Neuronal stem cell (in vitro differentiated cells): ENCODE results near the gene GDI1.

Experiments
- DNase-seq: peaks from one replicate; pipeline ENCODE4 v3.0.0-alpha.2; 2013; ENCODE audit warnings: low spot score
- H2AFZ ChIP-seq: one replicate; pipeline ENCODE4 v1.6.1; 2013; ENCODE audit warnings: mild to moderate bottlenecking, low read length, inconsistent platforms
- H2AK5ac ChIP-seq: 2 replicates; pipeline ENCODE4 v1.6.1; 2013; ENCODE audit warnings: low read depth, mild to moderate bottlenecking, inconsistent platforms, low read length, moderate library complexity, mixed read lengths
- H2BK120ac ChIP-seq: 2 replicates; pipeline ENCODE4 v1.6.1; 2013; ENCODE audit warnings: low read depth, mild to moderate bottlenecking, inconsistent platforms, low read length, moderate library complexity, mixed read lengths
- H2BK12ac ChIP-seq: one replicate; pipeline ENCODE4 v1.6.1; 2013; ENCODE audit warnings: low read length, inconsistent platforms
- H2BK15ac ChIP-seq: 2 replicates; pipeline ENCODE4 v1.6.1; 2013; ENCODE audit warnings: mild to moderate bottlenecking, low read length, inconsistent platforms, mixed read lengths
- H2BK5ac ChIP-seq: one replicate; pipeline ENCODE4 v1.6.1; 2013; ENCODE audit warnings: inconsistent platforms, mild to moderate bottlenecking, low read length, moderate library complexity
- H3K14ac ChIP-seq: one replicate; pipeline ENCODE4 v1.6.1; 2013; ENCODE audit warnings: low read length, inconsistent platforms
- H3K18ac ChIP-seq: 2 replicates; pipeline ENCODE4 v1.6.1; 2013; ENCODE audit warnings: low read length, inconsistent platforms
- H3K23ac ChIP-seq: 2 replicates; pipeline ENCODE4 v1.6.1; 2013; ENCODE audit warnings: low read depth, mild to moderate bottlenecking, mixed read lengths, low read length, inconsistent platforms; ENCODE audit not compliant: poor library complexity
- H3K27ac ChIP-seq: replicated peaks from 3 replicates; pipeline ENCODE4 v1.5.1; 2013; ENCODE audit warnings: low read length, inconsistent platforms
- H3K27me3 ChIP-seq, 3 experiments: 2 replicates each; pipeline ENCODE4 v1.6.1; 2013; ENCODE audit warnings: low read length in 3 of 3, mild to moderate bottlenecking in 2 of 3, inconsistent platforms in 1 of 3, low read depth in 1 of 3, mixed read lengths in 1 of 3, moderate library complexity in 1 of 3; ENCODE audit not compliant: control insufficient read depth in 3 of 3, insufficient read depth in 3 of 3
- H3K36me3 ChIP-seq, 2 donors: replicated peaks in 1 of 2; 2 replicates each; pipeline ENCODE4 v1.6.1; 2013; ENCODE audit warnings: low read length in 2 of 2; ENCODE audit not compliant: control insufficient read depth in 2 of 2, insufficient read depth in 2 of 2
- H3K4ac ChIP-seq: 2 replicates; pipeline ENCODE4 v1.6.1; 2013; ENCODE audit warnings: inconsistent platforms, mild to moderate bottlenecking, low read length, moderate library complexity
- H3K4me1 ChIP-seq, 2 donors: 1 replicate in 1 of 2; 2 replicates in 1 of 2; pipeline ENCODE4 v1.6.1; 2013; ENCODE audit warnings: low read length in 2 of 2, low read depth in 1 of 2; ENCODE audit not compliant: control insufficient read depth in 2 of 2, insufficient read depth in 1 of 2
- H3K4me2 ChIP-seq: one replicate; pipeline ENCODE4 v1.6.1; 2013; ENCODE audit warnings: mild to moderate bottlenecking, low read length, inconsistent platforms; ENCODE audit not compliant: insufficient read depth, poor library complexity, severe bottlenecking
- H3K4me3 ChIP-seq, 2 donors: 2 replicates each; pipeline ENCODE4 v1.5.1; 2013; ENCODE audit warnings: low read length in 2 of 2, mild to moderate bottlenecking in 2 of 2, inconsistent platforms in 1 of 2, moderate library complexity in 1 of 2
- H3K79me1 ChIP-seq: one replicate; pipeline ENCODE4 v1.6.1; 2013; ENCODE audit warnings: low read depth, mild to moderate bottlenecking, inconsistent platforms, low read length, moderate library complexity
- H3K9ac ChIP-seq: one replicate; pipeline ENCODE4 v1.6.1; 2013; ENCODE audit warnings: mild to moderate bottlenecking, low read depth, low read length, inconsistent platforms; ENCODE audit not compliant: poor library complexity
- H3K9me3 ChIP-seq, 2 donors: replicated peaks in 1 of 2; 2 replicates each; pipeline versions ENCODE3 to v1.6.1; 2013; ENCODE audit warnings: low read length in 2 of 2, mild to moderate bottlenecking in 2 of 2, inconsistent platforms in 1 of 2, low read depth in 1 of 2, mixed read lengths in 1 of 2, moderate library complexity in 1 of 2; ENCODE audit not compliant: control insufficient read depth in 2 of 2, insufficient read depth in 1 of 2
- H4K8ac ChIP-seq: one replicate; pipeline ENCODE4 v1.6.1; 2013; ENCODE audit warnings: low read depth, mild to moderate bottlenecking, inconsistent platforms, low read length, moderate library complexity
- H4K91ac ChIP-seq: one replicate; pipeline ENCODE4 v1.6.1; 2013; ENCODE audit warnings: low read length, low read depth, mild to moderate bottlenecking, inconsistent platforms; ENCODE audit not compliant: poor library complexity
- WGBS, 2 donors: extraction: QIAGEN DNeasy Blood & Tissue Kit; methylation state at CpG; one replicate each; pipeline ENCODE4 v1.1.7; 2013; ENCODE audit warnings: missing lambda C conversion rate in 2 of 2, mixed read lengths in 1 of 2; ENCODE audit not compliant: insufficient read length in 2 of 2, insufficient replicate concordance in 1 of 2; ENCODE audit errors: extremely low coverage in 2 of 2; 5-methylcytosine and 5-hydroxymethylcytosine counted together

Gene GDI1

DNA sequence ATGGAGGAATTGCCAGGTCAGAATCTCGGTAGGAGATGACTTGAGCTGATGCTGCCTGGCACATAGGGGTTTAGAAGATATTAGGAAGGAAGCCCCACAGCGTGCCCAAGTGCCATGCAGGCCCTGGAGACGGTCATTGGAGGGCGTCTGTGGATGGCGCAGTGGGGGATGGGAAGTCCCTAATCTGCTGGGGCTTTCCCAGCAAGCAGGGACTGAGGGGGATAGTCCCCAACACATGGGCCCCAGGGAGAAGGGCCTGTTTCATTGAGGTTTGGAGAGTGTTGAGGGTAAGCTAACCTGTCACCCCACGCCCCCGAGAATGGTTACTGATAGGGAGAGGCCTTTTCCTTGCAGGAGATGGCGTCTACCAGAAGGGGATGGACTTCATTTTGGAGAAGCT is 17.8 kb upstream of the GDI1 start:
- no peak overlapping the region for H3K9ac ChIP-seq
- H3K36me3 ChIP-seq, result peaks cover 0 to 6% of the 10 kb centered on the region in 2 donors
- no peak overlapping the region for H2BK5ac ChIP-seq
- no peak overlapping the region for H2BK12ac ChIP-seq
- H2BK120ac ChIP-seq, result no peak overlapping the region
- WGBS, 2 donors, result no CpG with 5 or more reads among the region's 8 CpGs
- no peak overlapping the region for H3K4ac ChIP-seq
- no peak overlapping the region for H4K91ac ChIP-seq
- H4K8ac ChIP-seq, result no peak overlapping the region
- no peak overlapping the region for H3K23ac ChIP-seq
- H3K18ac ChIP-seq, result no peak overlapping the region
- no peaks in the 10 kb centered on the region for H3K4me1 ChIP-seq
- H3K14ac ChIP-seq, result no peak overlapping the region
- no peak for DNase-seq
- H3K27ac ChIP-seq, result no peak overlapping the region
- no peaks in the 10 kb centered on the region for H3K9me3 ChIP-seq
- H2AK5ac ChIP-seq, result no peak overlapping the region
- H3K4me2 ChIP-seq, result no peak overlapping the region
- no peaks in the 10 kb centered on the region for H3K79me1 ChIP-seq
- H3K27me3 ChIP-seq, result no peaks in the 10 kb centered on the region
- no peak overlapping the region for H2BK15ac ChIP-seq
- no peak overlapping the region for H3K4me3 ChIP-seq
- no peak overlapping the region for H2AFZ ChIP-seq

DNA sequence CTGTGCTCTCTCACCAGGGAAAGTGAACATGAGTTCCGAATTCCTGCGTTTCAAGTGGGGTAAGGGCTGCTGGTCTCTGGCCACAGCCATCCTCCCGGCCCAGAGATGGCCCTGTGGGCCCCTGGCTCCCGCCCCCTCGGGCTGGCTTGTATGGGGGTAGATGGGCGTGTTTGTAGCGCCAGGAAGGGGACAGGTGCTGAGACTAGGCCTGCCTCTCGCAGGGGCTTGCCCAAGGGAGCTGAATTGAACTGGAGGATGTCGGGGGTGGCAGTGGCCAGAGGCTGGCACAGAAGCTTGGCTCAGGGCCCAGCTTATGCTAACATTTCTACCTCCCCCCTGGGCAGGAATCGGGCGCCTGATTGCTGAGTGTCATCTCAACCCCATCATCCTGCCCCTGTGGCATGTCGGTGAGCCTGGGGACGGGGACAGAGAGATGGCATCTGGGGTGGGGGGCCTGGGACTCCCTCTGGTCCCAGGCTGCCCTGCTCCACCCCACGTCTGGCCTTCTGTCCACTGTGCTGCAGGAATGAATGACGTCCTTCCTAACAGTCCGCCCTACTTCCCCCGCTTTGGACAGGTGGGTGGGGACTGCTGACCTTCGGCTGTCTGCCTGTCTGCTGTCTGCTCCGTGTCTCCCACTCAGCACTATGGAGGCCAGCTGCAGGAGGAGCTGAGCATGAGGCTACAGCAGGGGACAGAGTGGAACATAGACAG is 17.1 kb upstream of the GDI1 start:
- H2BK120ac ChIP-seq, result no peak overlapping the region
- no CpG with 5 or more reads among the region's 19 CpGs for whole genome bisulfite sequencing, 2 donors

DNA sequence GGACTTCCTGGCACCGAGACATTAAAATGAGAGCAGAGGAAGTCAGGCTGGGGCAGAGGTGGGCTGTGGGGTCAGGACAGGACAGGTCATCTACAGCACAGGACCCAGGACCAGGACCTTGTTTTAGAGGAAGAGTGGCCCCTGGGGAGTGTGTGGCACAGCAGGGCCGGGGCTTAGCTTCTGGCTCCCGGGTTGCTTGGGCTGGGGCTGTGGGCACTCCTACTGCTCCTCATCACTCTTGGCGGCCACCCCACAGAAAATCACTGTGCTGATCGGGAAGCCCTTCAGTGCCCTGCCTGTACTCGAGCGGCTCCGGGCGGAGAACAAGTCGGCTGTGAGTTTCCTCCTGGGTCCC is 16.6 kb upstream of the GDI1 start:
- no peak overlapping the region for H3K4ac ChIP-seq
- no peak overlapping the region for H2AFZ ChIP-seq
- H3K14ac ChIP-seq, result no peak overlapping the region
- no peak overlapping the region for H3K4me2 ChIP-seq
- H3K23ac ChIP-seq, result no peak overlapping the region
- H3K27me3 ChIP-seq, result no peaks in the 10 kb centered on the region
- no peaks in the 10 kb centered on the region for H3K79me1 ChIP-seq
- H2BK5ac ChIP-seq, result no peak overlapping the region
- no peak overlapping the region for H3K27ac ChIP-seq
- no peak overlapping the region for H4K91ac ChIP-seq
- no peaks in the 10 kb centered on the region for H3K9me3 ChIP-seq
- no peak for DNase-seq
- peaks cover 0 to under 1% of the 10 kb centered on the region in 2 donors for H3K36me3 ChIP-seq
- H2BK12ac ChIP-seq, result no peak overlapping the region
- no peak overlapping the region for H2AK5ac ChIP-seq
- H3K4me3 ChIP-seq, result no peak overlapping the region
- no peak overlapping the region for H3K18ac ChIP-seq
- no peak overlapping the region for H3K9ac ChIP-seq
- H4K8ac ChIP-seq, result no peak overlapping the region
- no peak overlapping the region for H2BK15ac ChIP-seq
- no peak overlapping the region for H2BK120ac ChIP-seq
- no CpG with 5 or more reads among the region's 10 CpGs for WGBS, 2 donors
- no peaks in the 10 kb centered on the region for H3K4me1 ChIP-seq

More for the DNA sequence above, 17.1 kb upstream of the GDI1 start:
- H3K4ac ChIP-seq, result no peak overlapping the region
- no peak overlapping the region for H4K8ac ChIP-seq
- no peak overlapping the region for H3K18ac ChIP-seq
- H4K91ac ChIP-seq, result no peak overlapping the region
- no peak overlapping the region for H3K4me3 ChIP-seq
- H3K79me1 ChIP-seq, result no peaks in the 10 kb centered on the region
- H3K4me2 ChIP-seq, result no peak overlapping the region
- DNase-seq, result no peak
- no peak overlapping the region for H2BK15ac ChIP-seq
- H2BK5ac ChIP-seq, result no peak overlapping the region
- no peak overlapping the region for H3K14ac ChIP-seq
- H3K9ac ChIP-seq, result no peak overlapping the region
- no peak overlapping the region for H3K27ac ChIP-seq
- no peak overlapping the region for H2AK5ac ChIP-seq
- H3K36me3 ChIP-seq, result peaks cover 0 to 6% of the 10 kb centered on the region in 2 donors
- H3K9me3 ChIP-seq, result no peaks in the 10 kb centered on the region
- no peaks in the 10 kb centered on the region for H3K27me3 ChIP-seq
- no peak overlapping the region for H2BK12ac ChIP-seq
- no peak overlapping the region for H3K23ac ChIP-seq
- H3K4me1 ChIP-seq, result no peaks in the 10 kb centered on the region
- no peak overlapping the region for H2AFZ ChIP-seq

DNA sequence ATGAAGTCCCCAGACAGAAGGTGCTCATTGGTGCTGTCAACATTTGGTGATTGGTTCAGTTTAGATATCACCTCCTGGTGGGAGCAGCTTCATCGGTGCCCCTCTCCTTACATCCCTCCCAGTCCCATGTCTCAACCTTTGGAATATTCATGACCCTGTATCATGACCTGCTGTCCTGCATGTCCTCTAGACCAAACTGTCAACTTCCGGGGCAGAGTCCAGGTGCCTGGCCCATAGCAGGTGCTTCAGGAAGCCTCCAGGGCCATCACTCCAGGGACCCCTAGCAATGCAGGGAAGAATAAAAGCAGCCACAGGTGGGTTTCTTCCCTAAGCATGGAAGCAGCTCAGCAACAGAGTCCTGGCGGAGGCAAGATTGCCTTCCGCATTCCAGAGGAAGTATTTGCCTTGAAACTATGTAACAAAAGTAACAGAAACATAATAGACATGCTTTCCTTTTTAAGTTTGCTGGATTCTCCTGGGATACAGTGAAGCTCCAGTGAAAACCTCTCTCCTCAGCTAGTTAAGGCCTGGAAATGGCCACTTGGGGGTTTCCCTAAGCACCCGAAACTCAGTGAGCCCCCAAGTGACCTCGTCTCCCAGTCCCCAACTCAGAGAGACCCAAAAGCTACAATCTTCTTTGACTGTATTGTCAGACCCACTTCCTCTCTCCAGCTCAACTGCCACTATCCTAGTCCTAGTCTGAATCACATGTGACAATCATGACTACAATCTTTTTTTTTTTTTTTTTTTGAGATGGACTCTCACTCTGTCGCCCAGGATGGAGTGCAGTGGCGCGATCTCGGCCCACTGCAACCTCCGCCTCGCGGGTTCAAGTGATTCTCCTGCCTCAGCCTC is 9.8 kb upstream of the GDI1 start:
- Histone ChIP-seq H3K27ac (no peak overlapping the region), H2AFZ (no peak overlapping the region), H2BK12ac (no peak overlapping the region), H2BK120ac (no peak overlapping the region), H3K27me3 (no peaks in the 10 kb centered on the region), H3K4me2 (no peak overlapping the region), H3K36me3 (peaks cover 0 to 12% of the 10 kb centered on the region in 2 donors), H3K9ac (no peak overlapping the region), H4K91ac (no peak overlapping the region), H3K18ac (no peak overlapping the region), H2BK15ac (no peak overlapping the region), H3K79me1 (peaks cover 9% of the 10 kb centered on the region), H3K14ac (no peak overlapping the region), H3K9me3 (no peaks in the 10 kb centered on the region), H2BK5ac (no peak overlapping the region), H3K4ac (no peak overlapping the region), H2AK5ac (no peak overlapping the region), H4K8ac (no peak overlapping the region), H3K4me1 (peaks cover 0 to 6% of the 10 kb centered on the region in 2 donors), H3K23ac (no peak overlapping the region), H3K4me3 (no peak overlapping the region)
- WGBS, 2 donors, result no CpG with 5 or more reads among the region's 13 CpGs
- DNase-seq, result no peak
